A673 (cell line): ENCODE results near the gene CCDC191.

Experiments used
- CTCF ChIP-seq: fragments of 300-800, 200-600 bp; sonication (generic); conservative IDR thresholded peaks from 2 replicates; pipeline ENCODE4 v1.5.1; 2017; ENCODE audit warnings: low read depth, mild to moderate bottlenecking, antibody characterized with exemption, low read length, moderate library complexity, mixed read lengths
- EZH2 ChIP-seq: fragments of 200-600 bp; sonication (generic); IDR thresholded peaks from 2 replicates; pipeline ENCODE4 v1.6.1; 2017; ENCODE audit warnings: borderline replicate concordance, low read depth, mild to moderate bottlenecking, mixed read lengths, antibody characterized with exemption, low read length; ENCODE audit not compliant: poor library complexity, severe bottlenecking

- TF ChIP-seq CTCF = no peak
- TF ChIP-seq EZH2 = no peak
Observed at GRCh38 chr3:114011059-114011797, 45.1 kb downstream of the CCDC191 start.
